BJ (cell line): ENCODE measurements around the gene MYCBPAP. TPM values are rescaled to one million over a fixed set of nuclear protein-coding genes. Genes with fewer than 3 reads are reported as not detected.
A peak's percentile ranks its signal among the peaks of the same experiment; 100 is the strongest.

Experiments used
- CTCF ChIA-PET: fragments of 350-600 bp; formaldehyde crosslinking; extraction: SDS; loops from one replicate; lab custom pipeline; 2021; ENCODE audit warnings: antibody characterized with exemption, inconsistent platforms; lab: Yijun Ruan, JAX
- POLR2A ChIA-PET: fragments of 300-600 bp; sonication (Branson Sonifier 250); formaldehyde crosslinking; extraction: SDS; loops from one replicate; lab custom pipeline; 2021; ENCODE audit warnings: antibody characterized with exemption; lab: Charles Lee
- DNase-seq: peaks from one replicate; pipeline ENCODE4 v3.0.0-alpha.2; 2011; ENCODE audit warnings: low read depth
- H3K27me3 ChIP-seq: 2 replicates; pipeline ENCODE4 v1.6.0; 2011; ENCODE audit warnings: low read length; ENCODE audit not compliant: control insufficient read depth, insufficient read depth
- H3K36me3 ChIP-seq: 2 replicates; pipeline ENCODE4 v1.5.1; 2011; ENCODE audit warnings: low read length; ENCODE audit not compliant: control insufficient read depth, insufficient read depth
- H3K4me3 ChIP-seq: 2 replicates; pipeline ENCODE4 v1.5.1; 2011; ENCODE audit warnings: low read depth, mild to moderate bottlenecking, control low read depth, low read length
- CTCF ChIP-seq: IDR thresholded peaks from 2 replicates; pipeline ENCODE4 v1.5.1; 2011; ENCODE audit warnings: low read depth, mild to moderate bottlenecking, control low read depth, inconsistent platforms, low read length, moderate library complexity; ENCODE audit not compliant: insufficient read depth
- polyA minus RNA-seq: library from RNA; depleted of rRNA, polyadenylated mRNA; stranded (reverse); fragments of >200 nt; gene quantifications from 2 replicates; pipeline ENCODE4 v1.2.3, GENCODE V29; 2011; rRNA and poly(A)+ RNA removed
- polyA plus RNA-seq: library from polyadenylated mRNA; depleted of rRNA; stranded (reverse); fragments of >200 nt; gene quantifications from 2 replicates; pipeline ENCODE4 v1.2.3, GENCODE V29; 2011; rRNA removed

The MYCBPAP gene, protein sequence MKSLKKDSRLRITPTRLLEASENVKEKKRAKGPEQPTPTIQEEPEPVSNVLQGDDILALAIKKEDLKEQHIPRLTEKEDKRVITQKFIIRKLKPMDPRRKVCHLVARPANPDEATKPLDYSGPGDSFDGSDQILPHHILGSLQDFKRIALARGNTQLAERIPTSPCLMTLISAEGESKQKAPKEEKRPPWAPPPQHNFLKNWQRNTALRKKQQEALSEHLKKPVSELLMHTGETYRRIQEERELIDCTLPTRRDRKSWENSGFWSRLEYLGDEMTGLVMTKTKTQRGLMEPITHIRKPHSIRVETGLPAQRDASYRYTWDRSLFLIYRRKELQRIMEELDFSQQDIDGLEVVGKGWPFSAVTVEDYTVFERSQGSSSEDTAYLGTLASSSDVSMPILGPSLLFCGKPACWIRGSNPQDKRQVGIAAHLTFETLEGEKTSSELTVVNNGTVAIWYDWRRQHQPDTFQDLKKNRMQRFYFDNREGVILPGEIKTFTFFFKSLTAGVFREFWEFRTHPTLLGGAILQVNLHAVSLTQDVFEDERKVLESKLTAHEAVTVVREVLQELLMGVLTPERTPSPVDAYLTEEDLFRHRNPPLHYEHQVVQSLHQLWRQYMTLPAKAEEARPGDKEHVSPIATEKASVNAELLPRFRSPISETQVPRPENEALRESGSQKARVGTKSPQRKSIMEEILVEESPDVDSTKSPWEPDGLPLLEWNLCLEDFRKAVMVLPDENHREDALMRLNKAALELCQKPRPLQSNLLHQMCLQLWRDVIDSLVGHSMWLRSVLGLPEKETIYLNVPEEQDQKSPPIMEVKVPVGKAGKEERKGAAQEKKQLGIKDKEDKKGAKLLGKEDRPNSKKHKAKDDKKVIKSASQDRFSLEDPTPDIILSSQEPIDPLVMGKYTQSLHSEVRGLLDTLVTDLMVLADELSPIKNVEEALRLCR
- polyA plus RNA-seq = 0.54 and 0.67 TPM in 2 replicates
- 0.10 and 0.14 TPM in 2 replicates for polyA minus RNA-seq

GRCh38 chr17:50507871-50508572 is at the start of gene MYCBPAP:
TSS of gene MYCBPAP (plus strand) at chr17:50508439. CDS start at chr17:50508675, 236 bp downstream.
- peak within 1 kb of the TSS; percentile 49 for H3K4me3 ChIP-seq
- POLR2A ChIA-PET = no interaction called here
- CTCF ChIA-PET = interaction anchor here (0.9 kb wide), 1 partner anchor 118 kb away, joined by 3 read pairs; no protein-coding TSS in a partner anchor

GRCh38 chr17:50458701-50459676 is 49.2 kb upstream of the MYCBPAP start:
- H3K4me3 ChIP-seq = no peak overlapping the region
- TF ChIP-seq CTCF = no peak
- ChIA-PET CTCF (interaction anchor here (0.9 to 1.2 kb wide), 3 partner anchors 20 to 62 kb away, joined by 3 to 5 read pairs (median 3); partner anchors contain the start of gene LRRC59), POLR2A (interaction anchor here (0.6 kb wide), 1 partner anchor 12 kb away, joined by 4 read pairs; no protein-coding TSS in a partner anchor)
- no peaks in the 10 kb centered on the region for H3K27me3 ChIP-seq
- H3K36me3 ChIP-seq = no peaks in the 10 kb centered on the region; the same call in none of the 2 replicates
- no peak for DNase-seq

More at GRCh38 chr17:50507871-50508572, at the start of gene MYCBPAP:
- no peak for DNase-seq
- TF ChIP-seq CTCF = peak; percentile 33; the same call in 1 of the 2 replicates
- Histone ChIP-seq H3K27me3 (no peaks in the 10 kb centered on the region), H3K36me3 (no peaks in the 10 kb centered on the region)

DNA sequence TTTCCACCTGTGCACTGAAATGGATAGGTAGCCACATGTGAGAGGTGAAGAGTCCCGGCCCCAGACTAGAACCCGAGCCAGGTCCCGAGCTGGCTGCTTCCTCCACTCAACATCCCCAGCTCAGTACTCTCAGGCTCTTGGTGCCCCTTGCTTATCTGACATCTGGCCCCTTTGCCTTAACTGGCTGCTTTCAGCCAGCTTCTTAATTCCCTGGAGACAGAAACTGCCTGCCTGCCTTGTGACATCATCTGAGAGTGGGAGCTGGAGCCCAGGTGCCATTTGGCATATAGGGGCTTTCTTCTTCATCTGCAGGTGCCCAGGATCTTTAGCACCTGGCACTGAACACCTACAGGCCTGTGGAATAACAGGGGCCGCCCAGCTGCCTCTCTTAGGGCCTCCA is 48.5 kb upstream of the MYCBPAP start:
- Histone ChIP-seq H3K4me3 (no peak overlapping the region), H3K36me3 (no peaks in the 10 kb centered on the region; the same call in none of the 2 replicates), H3K27me3 (no peaks in the 10 kb centered on the region)
- ChIA-PET POLR2A (no interaction called here), CTCF (interaction anchor here (1.0 kb wide), 1 partner anchor 61 kb away, joined by 3 read pairs; no protein-coding TSS in a partner anchor)
- no peak for DNase-seq
- TF ChIP-seq CTCF = no peak

DNA sequence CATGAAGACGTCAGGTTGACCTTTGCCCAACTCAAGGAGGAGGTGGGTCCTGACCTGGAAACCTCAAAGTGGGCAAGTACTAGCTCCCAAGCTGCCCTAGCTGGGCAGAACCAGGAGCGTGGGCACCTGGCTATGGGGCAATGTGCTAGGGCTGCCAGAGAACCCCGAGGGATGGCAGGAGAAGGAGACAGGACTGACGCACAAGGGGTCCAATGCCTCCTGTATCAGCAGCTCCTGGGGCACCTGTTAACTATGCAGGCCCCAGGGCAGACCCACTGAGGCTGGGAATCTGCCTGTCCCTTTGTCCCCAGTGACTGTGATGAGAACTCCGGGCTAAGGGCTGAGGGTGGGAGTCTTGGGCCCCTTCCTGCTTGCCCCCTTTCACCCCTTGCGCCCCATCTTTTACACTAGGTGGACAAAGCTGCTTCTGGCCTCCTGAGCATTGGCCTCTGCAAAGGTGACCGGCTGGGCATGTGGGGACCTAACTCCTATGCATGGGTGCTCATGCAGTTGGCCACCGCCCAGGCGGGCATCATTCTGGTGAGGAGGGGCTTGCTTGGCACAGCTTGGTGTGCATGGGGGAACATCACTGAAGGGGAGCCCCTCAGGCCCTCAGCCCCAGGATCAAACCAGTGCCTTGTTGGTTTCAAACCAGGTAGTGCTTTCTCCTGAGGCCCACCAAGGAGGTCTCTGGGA is 47.3 kb upstream of the MYCBPAP start:
- DNase-seq = no peak
- no peaks in the 10 kb centered on the region; the same call in none of the 2 replicates for H3K36me3 ChIP-seq
- no peak for TF ChIP-seq CTCF
- H3K4me3 ChIP-seq = no peak overlapping the region
- ChIA-PET POLR2A (no interaction called here), CTCF (no interaction called here)
- H3K27me3 ChIP-seq = no peaks in the 10 kb centered on the region
